ENCODE results near the gene IMMP2L. TPM values are rescaled to one million over a fixed set of nuclear protein-coding genes. Genes with fewer than 3 reads are reported as not detected.

IMMP2L gene
- total and polyA plus RNA-seq, 2 donors (not counting 3 experiments of a cell fraction or from before 2014, with no cell fraction given): 9.9 to 11.8 TPM

- H3K36me3 ChIP-seq (ENCODE audit: control insufficient read depth in 2 of 2, extremely low read depth in 1 of 2, insufficient read depth in 2 of 2, low read length in 2 of 2): no peaks in the 10 kb centered on the region
- no peaks in the 10 kb centered on the region for H3K79me2 ChIP-seq (ENCODE audit: control insufficient read depth, insufficient read depth, low read length)
- peaks cover 14% of the 10 kb centered on the region for H3K4me1 ChIP-seq (ENCODE audit: control insufficient read depth, extremely low read depth, insufficient read depth, low read length)
- no peaks in the 10 kb centered on the region for H4K20me1 ChIP-seq (replicated peaks; ENCODE audit: control insufficient read depth, extremely low read depth, insufficient read depth, low read length)
- H3K27ac ChIP-seq (ENCODE audit: insufficient read depth, low read depth, low read length): no peak overlapping the region
- FAIRE-seq (no peak), DNase-seq (ENCODE audit: low read depth, low spot score) (no peak)
- H2AFZ ChIP-seq (ENCODE audit: low read depth, low read length): no peak overlapping the region
- intact Hi-C loops (cut with micrococcal nuclease): no loop called here
- BruUV-seq (replicated peaks): no TSS peak
- H3K4me3 ChIP-seq (replicated peaks in 1 of 3; ENCODE audit: insufficient read depth in 1 of 3, low read depth in 1 of 3, low read length in 3 of 3): no peak overlapping the region
- no peaks in the 10 kb centered on the region for H3K9me3 ChIP-seq (replicated peaks; ENCODE audit: control insufficient read depth, insufficient read depth, low read length)
- POLR2A ChIA-PET: no interaction called here
- dilution Hi-C loops (cut with MboI; ENCODE audit: extremely low pct_ligation_motif_present, low sequenced_read_pairs): no loop called here
- no peaks in the 10 kb centered on the region for H3K9me1 ChIP-seq (replicated peaks; ENCODE audit: control insufficient read depth, extremely low read depth, insufficient read depth, low read length)
- no peak overlapping the region for H3K9ac ChIP-seq (replicated peaks; ENCODE audit: extremely low read depth, insufficient read depth, low read length)
- CTCF ChIA-PET: no interaction called here
- TF ChIP-seq EZH2 (IDR thresholded peaks at IDR 0.05; ENCODE audit: borderline replicate concordance, low read depth, low read length, severe bottlenecking) (no peak), FOS (IDR thresholded peaks at IDR 0.05; ENCODE audit: borderline replicate concordance, insufficient read depth, low read length) (no peak), POLR2A (IDR thresholded peaks at IDR 0.05; ENCODE audit: low read depth, low read length) (no peak), MYC (IDR thresholded peaks at IDR 0.05; ENCODE audit: low read depth, low read length) (no peak), POLR2AphosphoS5 (IDR thresholded peaks at IDR 0.05; ENCODE audit: insufficient read depth, low read depth, low read length) (no peak), GATA2 (IDR thresholded peaks at IDR 0.05; ENCODE audit: insufficient read depth, insufficient read length, low read depth, low read length) (no peak), MAX (IDR thresholded peaks at IDR 0.05; ENCODE audit: insufficient read depth, insufficient read length) (no peak)
- no peaks in the 10 kb centered on the region for H3K27me3 ChIP-seq (ENCODE audit: control insufficient read depth in 2 of 2, insufficient read depth in 2 of 2, low read length in 2 of 2)
- no peak overlapping the region for H3K4me2 ChIP-seq (ENCODE audit: insufficient read depth, low read length)
These were observed 802.0 kb downstream of the IMMP2L start for GRCh38 chr7:110760341-110760740.

- no TSS peak for BruUV-seq (replicated peaks)
- Histone ChIP-seq H3K9me3 (replicated peaks; ENCODE audit: control insufficient read depth, insufficient read depth, low read length) (no peaks in the 10 kb centered on the region), H2AFZ (ENCODE audit: low read depth, low read length) (no peak overlapping the region), H3K36me3 (ENCODE audit: control insufficient read depth in 2 of 2, extremely low read depth in 1 of 2, insufficient read depth in 2 of 2, low read length in 2 of 2) (no peaks in the 10 kb centered on the region), H4K20me1 (replicated peaks; ENCODE audit: control insufficient read depth, extremely low read depth, insufficient read depth, low read length) (no peaks in the 10 kb centered on the region), H3K4me1 (ENCODE audit: control insufficient read depth, extremely low read depth, insufficient read depth, low read length) (peaks cover 14% of the 10 kb centered on the region), H3K9ac (replicated peaks; ENCODE audit: extremely low read depth, insufficient read depth, low read length) (no peak overlapping the region), H3K27me3 (ENCODE audit: control insufficient read depth in 2 of 2, insufficient read depth in 2 of 2, low read length in 2 of 2) (no peaks in the 10 kb centered on the region), H3K79me2 (ENCODE audit: control insufficient read depth, insufficient read depth, low read length) (no peaks in the 10 kb centered on the region), H3K4me2 (ENCODE audit: insufficient read depth, low read length) (no peak overlapping the region), H3K4me3 (replicated peaks in 1 of 3; ENCODE audit: insufficient read depth in 1 of 3, low read depth in 1 of 3, low read length in 3 of 3) (no peak overlapping the region), H3K27ac (ENCODE audit: insufficient read depth, low read depth, low read length) (no peak overlapping the region), H3K9me1 (replicated peaks; ENCODE audit: control insufficient read depth, extremely low read depth, insufficient read depth, low read length) (no peaks in the 10 kb centered on the region)
- FAIRE-seq (no peak), DNase-seq (ENCODE audit: low read depth, low spot score) (no peak)
- dilution Hi-C loops (cut with MboI; ENCODE audit: extremely low pct_ligation_motif_present, low sequenced_read_pairs): no loop called here
- intact Hi-C loops (cut with micrococcal nuclease): no loop called here
- CTCF ChIA-PET: no interaction called here
- POLR2A ChIA-PET: no interaction called here
- TF ChIP-seq MAX (IDR thresholded peaks at IDR 0.05; ENCODE audit: insufficient read depth, insufficient read length) (no peak), MYC (IDR thresholded peaks at IDR 0.05; ENCODE audit: low read depth, low read length) (no peak), GATA2 (IDR thresholded peaks at IDR 0.05; ENCODE audit: insufficient read depth, insufficient read length, low read depth, low read length) (no peak), JUN (IDR thresholded peaks at IDR 0.05; ENCODE audit: borderline replicate concordance, insufficient read depth, insufficient read length, low read depth) (no peak), CTCF (IDR thresholded peaks at IDR 0.05; ENCODE audit: extremely low read depth in 1 of 2, insufficient read depth in 1 of 2, low read depth in 1 of 2, low read length in 2 of 2) (no peak)
These were observed 803.2 kb downstream of the IMMP2L start for GRCh38 chr7:110759069-110759468.
